Mesodermal cell (in vitro differentiated cells): Measurements from ENCODE around the gene CKB.

Experiments
- H3K27ac ChIP-seq: 2 replicates; pipeline ENCODE4 v1.7.0; 2013; ENCODE audit warnings: mild to moderate bottlenecking, low read depth, low read length, moderate library complexity; ENCODE audit not compliant: severe bottlenecking
- H3K36me3 ChIP-seq: 2 replicates; pipeline ENCODE4 v1.7.1; 2013; ENCODE audit warnings: mild to moderate bottlenecking, low read length, moderate library complexity; ENCODE audit not compliant: control insufficient read depth, insufficient read depth
- H3K4me1 ChIP-seq: one replicate; pipeline ENCODE4 v1.7.1; 2013; ENCODE audit warnings: mild to moderate bottlenecking, low read length; ENCODE audit not compliant: insufficient read depth, control insufficient read depth, poor library complexity, severe bottlenecking
- H3K4me3 ChIP-seq: 2 replicates; pipeline ENCODE4 v1.7.0; 2013; ENCODE audit warnings: low read length, control low read depth, mild to moderate bottlenecking; ENCODE audit not compliant: insufficient read depth, poor library complexity, severe bottlenecking; ENCODE audit errors: extremely low read depth
- H3K9me3 ChIP-seq: 2 replicates; pipeline ENCODE4 v1.7.1; 2013; ENCODE audit warnings: mild to moderate bottlenecking, low read length, moderate library complexity; ENCODE audit not compliant: control insufficient read depth
- WGBS, 2 experiments: methylation state at CpG; one replicate each; pipeline ENCODE4 v1.1.5; 2013; ENCODE audit warnings: missing lambda C conversion rate in 2 of 2; ENCODE audit not compliant: insufficient coverage in 2 of 2; 5-methylcytosine and 5-hydroxymethylcytosine counted together

CKB gene

DNA sequence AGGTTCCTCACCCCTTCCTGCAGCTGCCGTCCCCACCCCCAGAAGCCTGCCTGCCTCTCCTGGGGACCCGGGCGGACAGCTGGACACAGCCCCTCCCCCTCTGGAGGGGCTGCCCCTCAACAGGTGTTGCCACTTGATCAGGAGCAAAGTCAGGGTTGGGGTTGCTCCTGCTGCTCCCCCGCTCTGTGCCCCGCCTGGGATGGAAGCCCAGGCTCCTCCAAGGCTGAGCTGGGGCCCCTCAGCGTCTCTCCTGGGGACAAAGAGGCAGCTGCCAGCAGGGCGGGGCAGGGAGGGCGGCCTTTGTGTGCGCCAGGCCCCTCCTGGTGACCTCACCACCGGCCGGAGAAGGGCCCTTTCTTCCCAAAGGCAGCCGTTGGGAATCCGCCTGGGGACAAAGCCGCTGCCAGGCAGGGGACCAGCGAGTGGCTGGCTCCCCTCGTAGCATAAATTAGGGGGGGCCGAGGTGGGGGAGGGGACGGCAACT, 20.0 kb upstream of the CKB start:
- Histone ChIP-seq H3K4me1 (peaks cover 31% of the 10 kb centered on the region), H3K9me3 (no peaks in the 10 kb centered on the region), H3K4me3 (no peak overlapping the region), H3K36me3 (no peaks in the 10 kb centered on the region), H3K27ac (peak overlapping the region; percentile 79)
- 17 to 21% methylated on average over 11 to 13 of the region's 18 CpGs for WGBS, 2 experiments

DNA sequence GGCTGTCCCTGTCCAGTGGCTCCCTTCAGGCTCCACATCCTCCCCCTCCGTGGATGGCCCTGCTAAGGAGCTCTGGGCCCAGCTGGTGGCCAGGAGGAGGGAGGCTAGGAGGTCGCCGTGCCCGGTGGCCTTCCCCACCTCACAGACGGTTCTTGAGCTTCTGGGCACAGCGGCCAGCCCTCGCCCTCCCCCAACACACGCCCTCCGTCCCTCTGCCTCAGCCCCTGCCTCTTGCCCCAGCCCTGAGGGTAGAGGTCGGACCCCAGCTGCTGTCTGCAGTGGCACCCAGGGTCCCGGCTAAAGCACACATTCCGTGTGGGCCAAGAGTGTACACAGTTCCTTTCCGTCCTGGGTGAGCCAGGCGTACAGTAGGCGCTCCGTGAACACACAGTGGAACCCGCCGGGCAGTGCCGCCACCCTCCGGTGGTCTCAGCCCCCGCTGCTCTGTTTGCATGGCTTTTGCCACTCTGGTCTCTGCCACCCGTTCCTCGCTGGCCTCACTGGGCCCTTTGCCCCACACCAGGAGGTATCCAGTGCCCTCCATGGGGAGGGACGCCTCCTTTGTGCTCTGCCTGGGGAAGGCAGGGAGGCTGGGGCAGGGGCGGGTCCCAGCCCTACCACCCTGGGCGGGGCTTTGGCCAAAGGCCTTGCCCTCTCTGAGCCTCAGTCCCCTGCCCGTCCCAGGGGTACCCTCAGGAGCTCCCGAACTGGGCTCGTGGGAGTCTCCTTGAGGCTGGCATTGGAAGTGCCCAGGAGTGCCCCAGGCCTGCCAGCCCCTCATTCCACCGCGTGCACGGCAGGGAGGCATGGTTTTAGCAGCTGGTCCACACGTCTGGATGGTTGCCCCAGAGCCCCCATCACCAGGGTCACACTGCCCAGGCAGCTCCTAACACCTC, 19.3 kb upstream of the CKB start:
- Histone ChIP-seq H3K9me3 (no peaks in the 10 kb centered on the region), H3K4me3 (no peak overlapping the region), H3K27ac (peak overlapping the region; percentile 79), H3K36me3 (no peaks in the 10 kb centered on the region), H3K4me1 (peaks cover 31% of the 10 kb centered on the region)
- 71 to 76% methylated on average over 28 to 31 of the region's 33 CpGs for WGBS, 2 experiments

DNA sequence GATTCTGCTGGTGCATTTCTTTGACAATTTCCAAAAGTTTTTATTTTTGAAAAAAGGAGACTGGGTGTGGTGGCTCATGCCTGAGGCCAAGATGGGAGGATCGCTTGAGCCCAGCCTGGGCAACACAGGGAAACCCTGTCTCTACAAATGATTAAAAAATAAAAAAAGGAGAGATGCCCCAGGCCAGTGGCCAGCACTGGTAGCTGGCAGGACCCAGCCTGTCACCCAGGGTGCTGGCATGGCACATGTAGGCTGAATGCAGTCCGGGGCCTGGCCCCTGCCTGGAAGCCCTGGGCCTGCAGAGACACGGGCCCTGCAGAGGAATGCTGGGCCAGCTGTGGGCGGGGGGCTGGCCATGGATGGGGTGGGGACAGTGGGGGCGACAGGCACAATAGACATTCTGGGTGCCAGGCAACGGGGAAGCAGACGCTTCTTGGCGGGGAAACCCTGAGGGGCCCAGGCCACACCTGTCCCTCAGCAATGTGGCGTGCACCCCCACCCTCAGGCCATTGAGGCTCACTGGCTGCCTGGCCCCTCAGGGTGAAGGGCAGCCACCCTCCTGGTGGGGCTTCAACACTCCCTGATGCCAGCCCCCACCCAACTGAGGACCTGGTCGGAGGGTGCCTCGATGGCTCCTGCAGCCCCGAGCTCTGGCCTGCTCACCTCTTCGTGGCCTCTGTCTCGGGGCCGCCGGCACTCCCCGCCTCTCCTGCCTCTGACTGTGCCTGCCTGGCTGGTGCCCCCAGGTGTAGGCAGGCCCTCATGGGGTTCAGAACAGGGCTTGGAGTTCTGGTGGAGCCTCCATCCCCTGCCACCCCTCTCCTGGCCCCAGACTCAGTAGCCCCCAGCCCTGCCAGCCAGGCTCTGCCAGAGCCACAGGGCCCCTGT, 18.4 kb upstream of the CKB start:
- WGBS, 2 experiments = 85 to 87% methylated on average over 8 to 17 of the region's 17 CpGs
- H3K4me3 ChIP-seq = no peak overlapping the region
- H3K4me1 ChIP-seq = peaks cover 31% of the 10 kb centered on the region
- H3K9me3 ChIP-seq = no peaks in the 10 kb centered on the region
- H3K27ac ChIP-seq = no peak overlapping the region
- H3K36me3 ChIP-seq = no peaks in the 10 kb centered on the region

DNA sequence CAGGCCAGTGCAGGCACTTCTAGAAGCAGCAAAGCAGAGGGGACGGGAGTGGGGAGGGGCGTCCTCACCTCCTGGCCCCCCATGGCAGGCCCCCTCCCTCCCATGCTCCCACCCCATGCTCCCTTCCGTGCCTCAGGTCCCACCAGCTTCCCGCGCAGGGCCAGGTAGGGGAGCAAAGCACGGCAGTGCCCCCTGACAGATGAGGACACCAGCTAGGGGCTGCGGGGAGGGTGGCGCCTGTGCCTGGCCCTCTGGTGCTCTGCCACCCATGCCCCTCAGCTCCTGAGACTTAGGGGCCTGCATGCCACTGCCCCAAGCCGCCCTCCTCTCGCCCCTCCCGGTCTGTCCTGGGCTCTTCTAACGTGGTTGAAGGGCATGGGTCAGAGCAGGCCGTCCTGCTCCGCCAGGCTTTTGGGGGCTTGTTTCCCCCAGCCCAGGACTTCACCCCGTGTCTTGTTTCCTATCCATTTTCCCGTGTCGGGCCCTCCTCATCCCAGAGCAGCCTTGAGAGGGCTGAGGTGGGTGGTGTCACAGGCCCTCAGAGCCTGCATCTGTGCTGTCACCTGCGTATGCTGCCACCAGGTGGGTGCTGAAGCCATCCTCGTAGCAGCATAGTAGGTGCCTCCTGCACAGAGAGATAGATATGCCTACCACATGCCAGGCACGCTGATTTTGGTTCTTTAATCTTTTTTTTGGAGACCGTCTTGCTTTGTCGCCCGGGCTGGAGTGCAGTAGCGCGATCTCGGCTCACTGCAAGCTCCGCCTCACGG, 16.6 kb upstream of the CKB start:
- no peak overlapping the region for H3K27ac ChIP-seq
- no peaks in the 10 kb centered on the region for H3K9me3 ChIP-seq
- H3K36me3 ChIP-seq = peaks cover 7% of the 10 kb centered on the region
- H3K4me3 ChIP-seq = no peak overlapping the region
- WGBS, 2 experiments = 84 to 89% methylated on average over 19 to 23 of the region's 28 CpGs
- H3K4me1 ChIP-seq = peaks cover 31% of the 10 kb centered on the region

DNA sequence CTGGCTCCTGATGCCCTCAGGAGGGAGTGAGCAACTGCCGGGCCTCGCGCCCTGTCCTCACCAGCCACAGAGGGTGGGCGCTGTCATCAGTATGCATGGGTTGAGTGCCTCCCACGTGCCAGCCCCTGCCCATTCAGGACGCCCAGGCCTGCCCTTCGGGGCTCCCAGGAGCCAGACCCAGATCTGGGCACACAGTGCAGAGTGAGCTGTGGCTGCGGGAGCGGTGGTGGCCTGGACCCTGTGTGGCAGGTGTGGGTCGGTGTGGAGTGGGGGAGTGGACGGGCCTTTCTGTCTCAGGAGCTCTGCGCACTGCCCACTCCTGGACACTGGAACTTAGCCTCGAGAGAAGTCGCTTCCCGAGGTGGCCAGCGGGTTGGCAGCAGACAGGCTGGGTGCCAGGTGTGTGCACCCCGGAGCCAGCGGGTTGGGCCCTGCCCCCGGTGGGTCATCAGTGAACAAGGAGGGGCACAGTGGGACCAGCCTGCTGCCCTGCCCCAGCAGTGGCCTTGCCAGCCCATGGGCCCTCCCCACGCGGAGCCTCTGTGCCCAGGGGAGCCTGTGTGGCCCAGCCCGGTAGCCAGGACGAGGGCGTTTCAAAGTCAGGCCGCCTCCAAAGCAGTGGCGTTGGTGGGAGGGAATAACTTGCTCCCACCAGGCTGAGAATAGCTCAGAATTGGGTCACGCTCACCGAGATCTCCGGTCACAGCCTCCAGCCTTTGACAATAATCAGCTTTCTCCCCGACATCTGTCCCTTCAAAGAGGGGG, 15.8 kb upstream of the CKB start:
- H3K36me3 ChIP-seq = peaks cover 7% of the 10 kb centered on the region
- peaks cover 31% of the 10 kb centered on the region for H3K4me1 ChIP-seq
- 82% methylated on average over 27 of the region's 30 CpGs for WGBS, 2 experiments
- no peaks in the 10 kb centered on the region for H3K9me3 ChIP-seq
- no peak overlapping the region for H3K4me3 ChIP-seq
- H3K27ac ChIP-seq = no peak overlapping the region

DNA sequence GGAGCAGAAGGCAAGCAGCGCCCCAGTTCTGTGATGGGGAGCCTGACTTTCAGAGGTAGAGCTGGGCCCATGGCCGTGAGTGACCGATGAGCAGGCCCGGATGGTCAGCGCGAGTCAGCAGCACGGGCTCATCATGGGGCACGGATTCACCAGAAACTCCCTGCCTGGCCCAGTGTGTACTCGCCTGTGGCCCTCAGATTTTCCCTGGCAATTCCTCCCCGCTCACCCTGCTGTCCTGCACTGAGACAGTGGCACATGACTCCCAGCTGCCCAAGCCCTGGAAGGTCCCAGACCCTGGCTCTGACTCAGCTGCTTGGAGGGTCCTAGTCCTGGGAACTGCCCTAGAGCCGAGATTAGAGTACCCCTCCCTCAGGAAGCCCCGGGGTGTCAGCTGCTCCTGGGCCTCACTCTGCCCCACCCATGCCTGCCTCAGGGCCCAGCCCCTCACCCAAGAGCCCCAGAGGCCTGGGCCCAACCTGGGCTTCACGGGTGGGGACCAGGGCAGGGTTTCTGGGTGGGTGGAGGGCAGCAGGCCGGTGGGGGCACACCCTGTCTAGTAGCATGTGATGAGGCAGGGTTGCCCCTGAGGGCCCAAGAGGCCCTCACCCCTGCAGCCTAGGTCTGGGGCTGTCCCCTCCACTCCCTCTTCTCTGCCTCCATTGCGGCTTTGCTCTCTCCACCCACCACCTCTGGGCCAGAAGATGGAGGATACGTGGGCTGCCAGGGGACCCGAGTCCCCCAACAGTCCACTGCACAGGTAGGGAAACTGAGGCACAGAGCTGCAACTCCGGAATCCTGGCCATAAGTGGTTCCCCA, 14.8 kb upstream of the CKB start:
- Histone ChIP-seq H3K4me3 (no peak overlapping the region), H3K27ac (no peak overlapping the region), H3K9me3 (no peaks in the 10 kb centered on the region), H3K4me1 (peaks cover 22% of the 10 kb centered on the region), H3K36me3 (peaks cover 11% of the 10 kb centered on the region)
- WGBS, 2 experiments = 83 to 86% methylated on average over 14 of the region's 18 CpGs

GRCh38 chr14:103536693-103537092, 14.1 kb upstream of the CKB start:
- Histone ChIP-seq H3K9me3 (no peaks in the 10 kb centered on the region), H3K4me3 (no peak overlapping the region), H3K4me1 (peaks cover 15% of the 10 kb centered on the region), H3K36me3 (peaks cover 13% of the 10 kb centered on the region), H3K27ac (no peak overlapping the region)
- WGBS, 2 experiments = 93 to 96% methylated on average over 8 to 9 of the region's 9 CpGs

DNA sequence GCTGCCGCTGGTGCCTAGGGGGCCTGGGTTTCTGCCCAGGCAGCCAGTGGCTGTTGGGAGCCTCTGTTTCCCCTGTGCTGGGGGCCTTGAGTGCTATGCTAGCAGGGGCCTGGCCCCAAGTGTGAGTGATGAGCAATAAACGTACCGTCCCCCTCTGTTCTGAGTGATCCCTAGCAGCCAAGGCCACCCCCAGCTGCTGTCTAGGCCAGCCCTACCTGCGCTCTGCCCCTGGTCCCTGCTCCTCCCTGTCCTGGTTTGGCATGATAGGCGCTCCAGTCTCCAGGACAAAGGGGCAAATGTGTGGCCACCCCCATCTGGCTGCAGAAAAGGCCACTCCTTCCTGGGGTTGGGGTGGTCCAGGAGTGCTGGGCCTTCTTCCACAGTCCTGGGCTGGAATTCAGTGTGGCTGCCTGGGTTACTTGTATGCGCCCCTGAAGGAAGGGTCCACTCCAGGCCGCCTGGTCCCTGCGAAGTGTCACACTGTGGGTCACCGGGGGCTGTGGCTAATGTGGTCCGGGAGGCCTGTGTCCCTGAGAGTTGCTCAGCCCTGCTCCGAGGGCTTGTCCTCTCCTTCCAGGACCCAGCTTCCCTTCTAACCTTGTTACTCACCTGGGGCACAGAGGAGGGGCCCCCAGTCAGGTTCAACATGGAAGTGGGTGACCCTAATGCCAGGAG, 13.4 kb upstream of the CKB start:
- Histone ChIP-seq H3K27ac (no peak overlapping the region), H3K9me3 (no peaks in the 10 kb centered on the region), H3K36me3 (peaks cover 13% of the 10 kb centered on the region), H3K4me1 (peaks cover 11% of the 10 kb centered on the region), H3K4me3 (no peak overlapping the region)
- WGBS, 2 experiments = 95 to 96% methylated on average over 10 to 11 of the region's 11 CpGs
